ENCODE results near the gene PCGF1. TPM values are rescaled to one million over a fixed set of nuclear protein-coding genes. Genes with fewer than 3 reads are reported as not detected.

The PCGF1 gene
- total and polyA plus RNA-seq, 9 of the 15 experiments (the other 6 are each of a cell fraction or from before 2014, with no cell fraction given): 20.3 to 45.7 (median 29.3) TPM

- TF ChIP-seq MEIS2 (IDR thresholded peaks at IDR 0.05; ENCODE audit: partially characterized antibody) (peak; percentile 97), GABPA (tag; conservative IDR thresholded peaks at IDR 0.05; ENCODE audit: low read depth) (peak; percentile 95), ZNF280A (IDR thresholded peaks at IDR 0.05; ENCODE audit: low read depth, partially characterized antibody) (no peak), CAMTA2 (CRISPR knock-in tag; conservative IDR thresholded peaks at IDR 0.05) (no peak), SIN3A (IDR thresholded peaks at IDR 0.05; ENCODE audit: borderline replicate concordance in 2 of 2, control insufficient read depth in 1 of 2, low read depth in 2 of 2, low read length in 2 of 2) (peak in 1 of 2 experiments; percentile 77; a peak in 2 of 4 replicates), CHD2 (IDR thresholded peaks at IDR 0.05; ENCODE audit: low read depth, low read length) (0 out of 2 replicates have a peak, but pooled peaks have one; percentile 10), CUX1 (CRISPR knock-in tag; IDR thresholded peaks at IDR 0.05) (no peak), CTCFL (IDR thresholded peaks at IDR 0.05; ENCODE audit: borderline replicate concordance, insufficient read depth, low read depth, low read length, poor library complexity, severe bottlenecking) (peak; percentile 88), SNRNP70 (optimal IDR thresholded peaks at IDR 0.05; ENCODE audit: low read depth, low read length) (no peak), ZBTB26 (CRISPR knock-in tag; IDR thresholded peaks at IDR 0.05) (no peak), SNAPC5 (CRISPR knock-in tag; IDR thresholded peaks at IDR 0.05) (no peak), ZNF699 (CRISPR knock-in tag; IDR thresholded peaks at IDR 0.05; ENCODE audit: insufficient replicate concordance) (no peak), RBFOX2 (IDR thresholded peaks at IDR 0.05; ENCODE audit: low read depth, low read length) (peak; percentile 81), KLF13 (tag; IDR thresholded peaks at IDR 0.05; ENCODE audit: borderline replicate concordance, low read depth) (no peak)
These were observed at the start of gene PCGF1 (continued) for GRCh38 chr2:74507145-74507925.

All from K562 (cell line).